ENCODE results near the gene TMEM121. TPM values are rescaled to one million over a fixed set of nuclear protein-coding genes. Genes with fewer than 3 reads are reported as not detected.

The TMEM121 gene
- total and polyA plus RNA-seq, 11 donors: 1.0 to 4.4 (median 1.9) TPM

DNA sequence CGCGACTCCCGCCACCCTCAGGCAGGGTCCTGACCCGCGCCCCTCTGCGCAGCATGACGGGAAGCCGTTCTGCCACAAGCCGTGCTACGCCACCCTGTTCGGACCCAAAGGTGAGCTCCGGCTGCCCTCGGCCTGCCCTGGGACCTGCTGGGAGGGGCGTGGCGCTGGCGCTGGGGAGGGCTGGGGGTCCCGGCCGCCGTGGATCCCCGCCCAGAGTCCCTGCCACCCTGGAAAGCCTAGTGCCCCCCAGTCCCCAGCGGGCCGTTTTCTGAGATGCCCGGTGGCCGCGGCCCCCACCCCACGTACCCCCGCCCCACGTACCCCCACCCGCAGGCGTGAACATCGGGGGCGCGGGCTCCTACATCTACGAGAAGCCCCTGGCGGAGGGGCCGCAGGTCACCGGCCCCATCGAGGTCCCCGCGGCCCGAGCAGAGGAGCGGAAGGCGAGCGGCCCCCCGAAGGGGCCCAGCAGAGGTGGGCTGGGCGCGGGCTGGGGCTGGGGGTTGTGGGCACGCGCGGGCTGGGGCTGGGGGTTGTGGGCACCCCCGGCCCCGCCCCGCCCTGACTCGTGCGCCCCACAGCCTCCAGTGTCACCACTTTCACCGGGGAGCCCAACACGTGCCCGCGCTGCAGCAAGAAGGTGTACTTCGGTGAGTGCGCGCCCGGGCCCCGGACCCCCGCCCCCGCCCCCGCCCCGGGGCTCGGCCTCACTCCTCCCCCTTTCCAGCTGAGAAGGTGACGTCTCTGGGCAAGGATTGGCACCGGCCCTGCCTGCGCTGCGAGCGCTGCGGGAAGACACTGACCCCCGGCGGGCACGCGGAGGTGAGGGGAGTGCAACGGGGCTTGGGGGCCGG, 47.8 kb upstream of the TMEM121 start:
- peak overlapping the region in 2 of 12 donors; percentile 13 to 18 for H3K4me3 ChIP-seq
- peaks cover 21 to 80% (median 68%) of the 10 kb centered on the region in 12 donors for H3K4me1 ChIP-seq
- H3K27me3 ChIP-seq: peaks cover 0 to 30% (median 0%) of the 10 kb centered on the region in 9 donors
- peaks cover 0 to 22% (median 15%) of the 10 kb centered on the region in 9 donors for H3K36me3 ChIP-seq
- H3K9me3 ChIP-seq: no peaks in the 10 kb centered on the region
- H3K27ac ChIP-seq: peak overlapping the region in 11 of 12 donors; percentile 31 to 100 (median 96)
- intact Hi-C loops (cut with DNase I): loop anchor here in 1 of 10 donors (5.0 kb wide), 1 partner anchor 81 kb away; the partner anchor contains the start of gene TEX22
- WGBS, 4 donors: 48 to 70% (median 53%) methylated on average over 35 to 81 of the region's 81 CpGs; no CpG with 5 or more reads in 1 of the 4 donors
- TF ChIP-seq POLR2A (IDR thresholded peaks at IDR 0.05): no peak
- TF ChIP-seq, protein P1, sequence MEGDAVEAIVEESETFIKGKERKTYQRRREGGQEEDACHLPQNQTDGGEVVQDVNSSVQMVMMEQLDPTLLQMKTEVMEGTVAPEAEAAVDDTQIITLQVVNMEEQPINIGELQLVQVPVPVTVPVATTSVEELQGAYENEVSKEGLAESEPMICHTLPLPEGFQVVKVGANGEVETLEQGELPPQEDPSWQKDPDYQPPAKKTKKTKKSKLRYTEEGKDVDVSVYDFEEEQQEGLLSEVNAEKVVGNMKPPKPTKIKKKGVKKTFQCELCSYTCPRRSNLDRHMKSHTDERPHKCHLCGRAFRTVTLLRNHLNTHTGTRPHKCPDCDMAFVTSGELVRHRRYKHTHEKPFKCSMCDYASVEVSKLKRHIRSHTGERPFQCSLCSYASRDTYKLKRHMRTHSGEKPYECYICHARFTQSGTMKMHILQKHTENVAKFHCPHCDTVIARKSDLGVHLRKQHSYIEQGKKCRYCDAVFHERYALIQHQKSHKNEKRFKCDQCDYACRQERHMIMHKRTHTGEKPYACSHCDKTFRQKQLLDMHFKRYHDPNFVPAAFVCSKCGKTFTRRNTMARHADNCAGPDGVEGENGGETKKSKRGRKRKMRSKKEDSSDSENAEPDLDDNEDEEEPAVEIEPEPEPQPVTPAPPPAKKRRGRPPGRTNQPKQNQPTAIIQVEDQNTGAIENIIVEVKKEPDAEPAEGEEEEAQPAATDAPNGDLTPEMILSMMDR (IDR thresholded peaks at IDR 0.05): no peak
- ATAC-seq (no peak), DNase-seq (no peak)

DNA sequence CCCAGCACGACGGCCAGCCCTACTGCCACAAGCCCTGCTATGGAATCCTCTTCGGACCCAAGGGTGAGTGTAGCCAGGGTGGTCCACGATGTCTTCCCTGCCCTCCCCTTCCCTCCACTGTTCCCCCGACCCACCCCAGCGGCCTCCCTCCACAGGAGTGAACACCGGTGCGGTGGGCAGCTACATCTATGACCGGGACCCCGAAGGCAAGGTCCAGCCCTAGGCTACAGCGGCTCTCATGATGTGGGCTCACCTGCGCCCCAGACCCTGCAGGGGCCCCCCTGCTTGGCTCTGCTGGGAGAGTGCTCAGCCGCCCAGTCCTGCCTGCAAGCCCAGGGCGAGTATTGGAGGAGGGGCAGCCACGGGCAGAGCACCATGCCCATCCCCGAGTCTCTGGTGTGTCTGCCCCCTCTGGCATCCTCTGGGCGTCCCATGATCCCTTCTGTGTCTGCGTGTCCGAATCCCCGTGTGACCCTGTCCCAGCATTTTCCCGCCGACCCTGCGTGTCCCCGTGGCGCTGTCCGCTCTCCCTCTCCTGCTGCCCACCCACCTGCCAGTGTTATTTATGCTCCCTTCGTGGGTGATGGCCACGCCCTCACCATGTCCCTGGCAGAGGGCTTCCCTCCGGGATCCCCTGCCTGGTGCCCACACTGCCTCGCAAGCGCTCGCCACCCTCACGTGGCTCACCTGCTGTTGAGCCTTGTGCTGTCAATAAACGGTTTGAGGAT, 46.8 kb upstream of the TMEM121 start:
- Histone ChIP-seq H3K9me3 (no peaks in the 10 kb centered on the region), H3K36me3 (peaks cover 0 to 22% (median 15%) of the 10 kb centered on the region in 9 donors), H3K4me1 (peaks cover 25 to 86% (median 74%) of the 10 kb centered on the region in 12 donors), H3K4me3 (no peak overlapping the region), H3K27ac (peak overlapping the region in 11 of 12 donors; percentile 94 to 100 (median 98)), H3K27me3 (peaks cover 0 to 27% (median 0%) of the 10 kb centered on the region in 9 donors)
- whole genome bisulfite sequencing, 4 donors: 47 to 59% (median 52%) methylated on average over 33 to 34 of the region's 34 CpGs
- DNase-seq (no peak), ATAC-seq (no peak)
- intact Hi-C loops (cut with DNase I): loop anchor here in 2 of 10 donors (5.0 to 10.0 kb wide), 2 partner anchors 65 to 82 kb away; partner anchors contain the start of genes MTA1 (in 1 of the 2) and TEX22 (in 1 of the 2)
- TF ChIP-seq, protein P1 (IDR thresholded peaks at IDR 0.05): no peak
- no peak for TF ChIP-seq POLR2A (IDR thresholded peaks at IDR 0.05)

DNA sequence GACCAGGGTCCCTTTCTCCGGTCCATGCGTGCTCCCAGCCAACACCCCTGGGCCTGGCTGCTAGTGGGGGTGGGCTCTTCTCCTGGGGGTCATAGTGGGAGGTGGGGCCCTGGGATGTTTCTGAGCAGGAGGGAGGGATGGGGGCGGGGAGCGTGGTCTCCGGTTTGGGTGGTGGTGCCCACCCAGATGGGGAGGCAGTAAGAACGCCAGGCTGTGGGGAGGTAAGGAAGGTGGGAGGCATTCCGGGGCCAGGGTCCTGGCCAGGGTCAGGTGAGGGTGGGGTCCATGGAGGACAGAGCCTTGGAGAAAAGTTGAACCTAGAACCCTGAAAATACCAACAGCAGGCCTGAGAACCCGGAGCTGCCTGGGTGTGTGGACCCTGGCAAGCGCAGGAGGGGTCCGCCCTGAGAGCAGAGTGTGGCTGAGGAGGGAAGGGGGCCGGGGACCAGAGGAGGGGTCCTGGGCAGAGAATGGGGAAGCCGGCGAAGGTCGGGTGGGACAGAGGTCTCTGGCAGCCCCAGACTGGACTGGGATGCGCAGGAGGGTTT, 46.1 kb upstream of the TMEM121 start:
- Histone ChIP-seq H3K9me3 (no peaks in the 10 kb centered on the region), H3K27ac (peak overlapping the region; percentile 94 to 100 (median 97)), H3K27me3 (peaks cover 0 to 21% (median 0%) of the 10 kb centered on the region in 9 donors), H3K36me3 (peaks cover 0 to 22% (median 15%) of the 10 kb centered on the region in 9 donors), H3K4me1 (peaks cover 25 to 92% (median 81%) of the 10 kb centered on the region in 12 donors), H3K4me3 (peak overlapping the region in 3 of 12 donors; percentile 38 to 54 (median 54))
- intact Hi-C loops (cut with DNase I): loop anchor here in 1 of 10 donors (10.0 kb wide), 1 partner anchor 65 kb away; the partner anchor contains the start of gene MTA1
- no peak for DNase-seq
- 60 to 63% (median 61%) methylated on average over 14 to 15 of the region's 15 CpGs for WGBS, 4 donors
- no peak for TF ChIP-seq POLR2A (IDR thresholded peaks at IDR 0.05)
- TF ChIP-seq, protein P1 (IDR thresholded peaks at IDR 0.05): no peak
- no peak for ATAC-seq

Data from heart left ventricle (tissue), 16 donors.